NT2/D1 (cell line): ENCODE data around the gene WDR45B.

Source experiments
- SUZ12 ChIP-seq: IDR thresholded peaks from 2 replicates; pipeline ENCODE4 v1.6.1; 2011; ENCODE audit not compliant: insufficient read length, insufficient read depth; ENCODE audit errors: extremely low read depth
- YY1 ChIP-seq: IDR thresholded peaks from 2 replicates; pipeline ENCODE4 v1.6.1; 2011; ENCODE audit not compliant: insufficient read length, insufficient read depth
- ZNF274 ChIP-seq: IDR thresholded peaks from 2 replicates; pipeline ENCODE4 v1.6.1; 2011; ENCODE audit warnings: mild to moderate bottlenecking, low read depth, low read length

- TF ChIP-seq ZNF274 (no peak), SUZ12 (no peak), YY1 (no peak)
Observed at GRCh38 chr17:82659886-82660285, 11.6 kb upstream of the WDR45B start.
